Neural crest cell (in vitro differentiated cells): ENCODE measurements around the gene SLC43A2. TPM values are rescaled to one million over a fixed set of nuclear protein-coding genes. Genes with fewer than 3 reads are reported as not detected.

Experiments
- DNase-seq: peaks from one replicate; pipeline ENCODE4 v3.0.0; 2021; ENCODE audit warnings: low read depth, mixed read lengths, low spot score
- H3K27ac Mint-ChIP-seq: one replicate; pipeline ENCODE4 v1.8.0; 2021; ENCODE audit warnings: mild to moderate bottlenecking, mixed read lengths; ENCODE audit not compliant: unreplicated experiment
- H3K27me3 Mint-ChIP-seq: 2 replicates; pipeline ENCODE4 v1.8.0; 2021; ENCODE audit warnings: low read depth, mild to moderate bottlenecking, mixed read lengths
- H3K36me3 Mint-ChIP-seq: 2 replicates; pipeline ENCODE4 v1.8.0; 2021; ENCODE audit warnings: low read depth, mild to moderate bottlenecking, mixed read lengths
- H3K4me1 Mint-ChIP-seq: 2 replicates; pipeline ENCODE4 v1.8.0; 2021; ENCODE audit warnings: mixed read lengths
- H3K4me3 Mint-ChIP-seq: one replicate; pipeline ENCODE4 v1.8.0; 2021; ENCODE audit warnings: mild to moderate bottlenecking, mixed read lengths
- H3K9me3 Mint-ChIP-seq: 2 replicates; pipeline ENCODE4 v1.8.0; 2021; ENCODE audit warnings: mixed read lengths
- total RNA-seq: library from RNA; stranded (reverse); gene quantifications from 2 replicates; pipeline ENCODE4 v1.2.1, GENCODE V29; 2021
- TF ChIP-seq, protein P1 (sequence below): fragments of 200-600 bp; sonication (generic); conservative IDR thresholded peaks from 2 replicates; pipeline ENCODE4 v1.5.0; 2021; ENCODE audit warnings: antibody characterized with exemption, mild to moderate bottlenecking

SLC43A2 gene
- total RNA-seq, 1 donor from 2014 or later: 13.9 TPM

DNA sequence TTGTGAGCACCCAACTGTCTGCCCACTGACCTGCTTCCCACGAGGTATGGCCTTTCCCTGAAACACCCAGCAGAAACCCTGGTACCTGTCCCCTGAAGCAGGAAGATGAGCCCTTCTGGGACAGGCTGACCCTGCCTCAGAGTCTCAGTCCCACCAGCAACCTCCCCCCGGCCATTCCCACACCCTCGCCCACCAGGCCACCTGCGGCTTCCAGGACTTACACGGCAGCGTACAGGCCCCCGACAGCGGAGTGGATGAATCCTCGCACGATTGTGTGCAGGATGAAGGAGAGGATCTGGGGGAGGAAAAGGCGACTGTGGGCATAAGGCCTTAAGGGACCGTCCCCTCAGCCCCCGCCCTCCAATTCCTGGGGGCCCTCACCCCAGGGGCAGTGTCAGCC, 50.6 kb downstream of the SLC43A2 start:
- no peaks in the 10 kb centered on the region for H3K9me3 Mint-ChIP-seq
- peaks cover 5% of the 10 kb centered on the region for H3K4me1 Mint-ChIP-seq
- H3K36me3 Mint-ChIP-seq: no peaks in the 10 kb centered on the region
- no peaks in the 10 kb centered on the region for H3K27me3 Mint-ChIP-seq
- DNase-seq: no peak
- no peak overlapping the region for H3K4me3 Mint-ChIP-seq
- no peak overlapping the region for H3K27ac Mint-ChIP-seq
- TF ChIP-seq, protein P1, sequence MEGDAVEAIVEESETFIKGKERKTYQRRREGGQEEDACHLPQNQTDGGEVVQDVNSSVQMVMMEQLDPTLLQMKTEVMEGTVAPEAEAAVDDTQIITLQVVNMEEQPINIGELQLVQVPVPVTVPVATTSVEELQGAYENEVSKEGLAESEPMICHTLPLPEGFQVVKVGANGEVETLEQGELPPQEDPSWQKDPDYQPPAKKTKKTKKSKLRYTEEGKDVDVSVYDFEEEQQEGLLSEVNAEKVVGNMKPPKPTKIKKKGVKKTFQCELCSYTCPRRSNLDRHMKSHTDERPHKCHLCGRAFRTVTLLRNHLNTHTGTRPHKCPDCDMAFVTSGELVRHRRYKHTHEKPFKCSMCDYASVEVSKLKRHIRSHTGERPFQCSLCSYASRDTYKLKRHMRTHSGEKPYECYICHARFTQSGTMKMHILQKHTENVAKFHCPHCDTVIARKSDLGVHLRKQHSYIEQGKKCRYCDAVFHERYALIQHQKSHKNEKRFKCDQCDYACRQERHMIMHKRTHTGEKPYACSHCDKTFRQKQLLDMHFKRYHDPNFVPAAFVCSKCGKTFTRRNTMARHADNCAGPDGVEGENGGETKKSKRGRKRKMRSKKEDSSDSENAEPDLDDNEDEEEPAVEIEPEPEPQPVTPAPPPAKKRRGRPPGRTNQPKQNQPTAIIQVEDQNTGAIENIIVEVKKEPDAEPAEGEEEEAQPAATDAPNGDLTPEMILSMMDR: no peak

DNA sequence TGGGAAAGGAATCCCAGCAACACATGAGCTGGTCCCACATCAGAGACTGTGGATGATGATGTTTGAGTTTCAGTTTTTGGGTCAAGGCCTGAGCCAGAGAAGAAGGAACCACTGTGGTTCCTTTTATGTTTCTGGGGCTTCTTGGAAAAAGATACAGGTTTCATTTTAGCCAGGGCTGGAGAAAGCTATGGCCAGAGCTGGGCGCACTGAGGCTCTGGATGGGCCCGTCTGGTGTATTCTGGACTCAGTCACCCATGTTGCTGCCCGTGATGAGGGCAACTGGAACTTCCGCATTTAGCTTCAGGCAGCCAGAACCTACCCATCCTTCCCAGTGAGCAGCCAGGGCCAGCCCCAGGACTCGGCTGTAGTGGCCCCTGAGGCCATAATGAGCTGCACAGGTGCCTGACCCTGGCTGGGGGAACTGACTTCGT, 51.0 kb downstream of the SLC43A2 start:
- no peak overlapping the region for H3K4me3 Mint-ChIP-seq
- peaks cover 5% of the 10 kb centered on the region for H3K4me1 Mint-ChIP-seq
- H3K27ac Mint-ChIP-seq: no peak overlapping the region
- no peaks in the 10 kb centered on the region for H3K27me3 Mint-ChIP-seq
- H3K36me3 Mint-ChIP-seq: no peaks in the 10 kb centered on the region
- DNase-seq: no peak
- TF ChIP-seq, protein P1: no peak
- no peaks in the 10 kb centered on the region for H3K9me3 Mint-ChIP-seq

DNA sequence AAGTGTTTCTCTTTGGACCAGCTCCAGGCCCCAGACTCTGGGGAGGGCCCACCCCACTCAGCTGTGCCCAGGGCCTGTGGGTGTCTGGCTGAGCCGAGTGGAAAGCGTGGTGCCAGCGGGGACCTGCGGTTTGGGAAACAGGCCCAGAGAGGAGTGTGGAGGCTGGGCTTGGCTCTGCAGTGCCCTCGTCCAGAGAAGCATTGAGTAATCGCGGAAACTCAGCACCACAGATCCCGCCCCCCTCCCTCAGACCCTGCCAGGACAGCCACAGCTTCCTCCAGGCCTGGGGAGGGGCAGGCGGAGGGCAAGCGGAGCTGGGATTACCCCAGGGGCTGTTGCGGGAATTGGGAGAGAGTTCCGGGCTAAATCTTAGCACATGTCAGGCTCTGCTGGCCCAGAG, 51.5 kb downstream of the SLC43A2 start:
- TF ChIP-seq, protein P1: no peak
- H3K27me3 Mint-ChIP-seq: no peaks in the 10 kb centered on the region
- no peak overlapping the region for H3K4me3 Mint-ChIP-seq
- no peak overlapping the region for H3K27ac Mint-ChIP-seq
- peaks cover 5% of the 10 kb centered on the region for H3K4me1 Mint-ChIP-seq
- no peaks in the 10 kb centered on the region for H3K36me3 Mint-ChIP-seq
- no peak for DNase-seq
- no peaks in the 10 kb centered on the region for H3K9me3 Mint-ChIP-seq

DNA sequence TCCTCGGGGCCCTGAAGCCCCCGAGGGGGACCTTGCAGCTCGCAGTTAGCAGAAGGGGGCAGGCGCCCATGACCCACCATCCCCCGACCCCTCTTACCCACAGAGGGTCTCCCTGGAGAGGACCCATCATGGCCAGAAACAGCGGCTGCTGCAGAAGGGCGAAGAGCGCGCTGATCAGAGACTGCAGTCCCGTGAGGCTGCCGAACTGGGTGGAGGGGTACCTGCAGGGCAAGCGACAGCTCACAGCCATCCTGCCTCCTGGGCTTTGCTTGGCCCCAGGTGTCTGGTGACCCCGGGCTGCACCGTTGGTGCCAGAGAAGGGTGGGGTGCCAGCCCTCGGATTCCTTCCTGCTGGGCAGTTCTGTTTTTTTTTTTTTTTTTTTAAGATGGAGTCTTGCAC, 52.1 kb downstream of the SLC43A2 start:
- no peak overlapping the region for H3K27ac Mint-ChIP-seq

DNA sequence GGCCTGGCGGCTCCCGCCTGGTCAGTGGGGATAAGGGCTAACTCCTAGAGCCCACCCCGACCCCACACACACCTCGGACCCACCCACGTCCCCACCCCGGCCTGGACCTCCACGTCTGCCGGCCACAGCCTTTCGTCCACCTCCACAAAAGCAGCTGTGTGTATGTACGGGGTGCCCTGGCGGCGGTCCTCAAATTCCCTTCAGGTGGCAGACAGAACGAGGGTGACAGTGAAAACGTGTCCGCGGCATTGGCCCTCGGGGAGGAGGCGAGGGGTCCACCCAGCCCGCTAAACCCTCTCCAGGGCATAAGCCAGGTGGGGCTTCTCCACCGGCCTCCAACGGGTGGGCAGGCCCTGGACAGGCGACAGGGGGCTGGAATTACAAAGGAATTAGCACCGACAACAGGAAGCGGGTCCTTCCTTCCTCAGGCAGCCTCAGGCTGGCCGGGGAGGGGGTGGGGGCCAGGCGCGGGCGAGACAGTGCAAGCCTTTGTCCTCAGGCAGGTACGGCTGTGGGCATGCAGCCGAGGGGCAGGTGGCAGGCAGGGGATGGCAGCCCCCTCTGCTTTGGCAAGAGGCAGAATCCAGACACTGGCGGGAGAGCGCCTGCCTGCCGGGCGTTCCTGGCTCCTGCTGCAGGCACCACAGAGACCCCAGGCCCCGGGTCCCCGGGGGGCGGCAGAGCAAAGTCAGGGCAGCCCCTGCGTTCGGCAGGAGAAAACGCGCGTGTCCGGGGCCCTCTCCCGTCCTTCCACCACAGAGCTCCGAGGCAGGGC, 53.8 kb downstream of the SLC43A2 start:
- Mint-ChIP-seq H3K4me3 (no peak overlapping the region), H3K27ac (no peak overlapping the region), H3K36me3 (no peaks in the 10 kb centered on the region), H3K27me3 (no peaks in the 10 kb centered on the region), H3K4me1 (peaks cover 5% of the 10 kb centered on the region), H3K9me3 (no peaks in the 10 kb centered on the region)
- TF ChIP-seq, protein P1: no peak
- no peak for DNase-seq

More for the DNA sequence above, 52.1 kb downstream of the SLC43A2 start:
- TF ChIP-seq, protein P1: no peak
- Mint-ChIP-seq H3K4me1 (peaks cover 5% of the 10 kb centered on the region), H3K36me3 (no peaks in the 10 kb centered on the region), H3K27me3 (no peaks in the 10 kb centered on the region), H3K4me3 (no peak overlapping the region), H3K9me3 (no peaks in the 10 kb centered on the region)
- DNase-seq: no peak
